ENCODE data around the gene ALK.

Gene ALK

DNA sequence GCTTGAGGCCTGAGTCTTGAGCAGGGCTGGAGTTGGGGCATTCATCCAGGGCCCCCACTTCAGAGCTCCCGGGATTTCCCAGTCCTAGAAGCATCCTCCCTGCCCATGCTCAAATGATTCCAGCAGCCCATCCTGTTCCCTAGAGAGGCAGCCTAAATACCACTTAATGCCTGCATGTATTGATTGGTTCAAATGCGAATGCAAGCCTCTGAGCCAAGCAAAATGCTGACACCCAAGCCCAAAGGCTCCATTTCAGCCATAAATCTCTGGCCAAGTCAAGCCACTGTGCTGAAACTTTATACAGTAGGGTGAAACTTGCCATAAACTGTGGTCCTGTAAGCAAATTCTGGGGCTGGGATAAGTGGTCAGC is 526.4 kb downstream of the ALK start:
- CTCF ChIA-PET, result no interaction called here
- no peak for DNase-seq (ENCODE audit: extremely low spot score)
- TF ChIP-seq, protein P1, sequence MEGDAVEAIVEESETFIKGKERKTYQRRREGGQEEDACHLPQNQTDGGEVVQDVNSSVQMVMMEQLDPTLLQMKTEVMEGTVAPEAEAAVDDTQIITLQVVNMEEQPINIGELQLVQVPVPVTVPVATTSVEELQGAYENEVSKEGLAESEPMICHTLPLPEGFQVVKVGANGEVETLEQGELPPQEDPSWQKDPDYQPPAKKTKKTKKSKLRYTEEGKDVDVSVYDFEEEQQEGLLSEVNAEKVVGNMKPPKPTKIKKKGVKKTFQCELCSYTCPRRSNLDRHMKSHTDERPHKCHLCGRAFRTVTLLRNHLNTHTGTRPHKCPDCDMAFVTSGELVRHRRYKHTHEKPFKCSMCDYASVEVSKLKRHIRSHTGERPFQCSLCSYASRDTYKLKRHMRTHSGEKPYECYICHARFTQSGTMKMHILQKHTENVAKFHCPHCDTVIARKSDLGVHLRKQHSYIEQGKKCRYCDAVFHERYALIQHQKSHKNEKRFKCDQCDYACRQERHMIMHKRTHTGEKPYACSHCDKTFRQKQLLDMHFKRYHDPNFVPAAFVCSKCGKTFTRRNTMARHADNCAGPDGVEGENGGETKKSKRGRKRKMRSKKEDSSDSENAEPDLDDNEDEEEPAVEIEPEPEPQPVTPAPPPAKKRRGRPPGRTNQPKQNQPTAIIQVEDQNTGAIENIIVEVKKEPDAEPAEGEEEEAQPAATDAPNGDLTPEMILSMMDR (IDR thresholded peaks at IDR 0.05; ENCODE audit: control extremely low read depth, extremely low read depth, low read depth, missing control alignments), result no peak
- POLR2A ChIA-PET, result no interaction called here

DNA sequence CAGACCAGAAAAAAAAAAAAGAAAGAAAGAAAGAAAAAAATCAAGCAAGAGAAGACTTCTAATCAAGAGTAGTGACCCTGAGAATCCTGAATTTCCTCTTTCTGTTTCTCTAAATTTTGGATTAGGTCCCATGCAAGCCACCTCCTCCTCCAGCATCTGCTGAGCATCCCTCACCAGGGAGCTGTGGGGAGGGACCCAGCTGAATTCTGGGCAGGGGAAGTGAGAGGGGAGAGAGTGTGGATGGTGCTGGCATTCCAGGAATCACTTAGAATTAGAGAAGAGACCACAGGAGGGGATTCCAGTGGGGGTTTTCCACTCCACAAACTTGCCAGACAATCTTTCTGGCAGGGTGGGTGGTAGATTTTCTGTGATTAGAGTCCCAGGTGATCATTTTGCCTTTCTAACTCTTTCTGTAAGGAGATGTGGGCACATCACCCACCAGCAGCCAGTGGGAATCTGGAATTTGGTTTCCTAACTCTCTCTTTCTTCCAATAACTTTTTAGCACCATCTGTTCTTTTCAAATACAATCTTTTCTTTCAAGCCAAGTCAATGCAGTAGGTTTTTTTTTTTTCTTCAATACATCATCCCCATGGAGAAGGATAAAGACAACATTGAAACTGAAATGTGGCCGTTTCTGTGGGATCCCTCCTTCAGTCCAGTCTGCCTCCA is 526.9 kb downstream of the ALK start:
- TF ChIP-seq, protein P1 (IDR thresholded peaks at IDR 0.05; ENCODE audit: control extremely low read depth, extremely low read depth, low read depth, missing control alignments), result no peak
- ChIA-PET CTCF (no interaction called here), POLR2A (no interaction called here)
- no peak for DNase-seq (ENCODE audit: extremely low spot score)

DNA sequence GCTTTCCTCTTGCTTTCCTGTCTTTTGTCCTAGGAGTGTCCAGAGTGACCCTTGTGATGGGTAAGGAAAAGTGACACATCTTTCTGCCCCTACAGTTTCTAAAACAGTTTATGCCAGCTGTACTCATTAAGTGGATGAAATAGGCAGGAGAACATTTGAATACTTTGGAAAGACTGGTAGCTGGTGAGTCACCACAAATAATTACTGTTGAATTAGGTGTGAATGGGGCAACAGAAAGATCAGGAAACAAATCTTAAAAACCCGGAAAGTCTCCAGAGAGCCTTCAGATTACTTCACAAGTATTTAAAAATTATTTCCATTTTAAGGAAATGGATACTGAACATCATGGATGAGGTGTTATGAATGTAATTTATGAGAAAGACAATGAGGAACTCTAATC is 527.7 kb downstream of the ALK start:
- POLR2A ChIA-PET, result no interaction called here
- TF ChIP-seq, protein P1 (IDR thresholded peaks at IDR 0.05; ENCODE audit: control extremely low read depth, extremely low read depth, low read depth, missing control alignments), result no peak
- CTCF ChIA-PET, result no interaction called here
- DNase-seq (ENCODE audit: extremely low spot score), result no peak

- CTCF ChIA-PET, result no interaction called here
- POLR2A ChIA-PET, result no interaction called here
- DNase-seq (ENCODE audit: extremely low spot score), result no peak
- TF ChIP-seq, protein P1 (IDR thresholded peaks at IDR 0.05; ENCODE audit: control extremely low read depth, extremely low read depth, low read depth, missing control alignments), result no peak
Measured at GRCh38 chr2:29392774-29393173, 528.6 kb downstream of the ALK start.

DNA sequence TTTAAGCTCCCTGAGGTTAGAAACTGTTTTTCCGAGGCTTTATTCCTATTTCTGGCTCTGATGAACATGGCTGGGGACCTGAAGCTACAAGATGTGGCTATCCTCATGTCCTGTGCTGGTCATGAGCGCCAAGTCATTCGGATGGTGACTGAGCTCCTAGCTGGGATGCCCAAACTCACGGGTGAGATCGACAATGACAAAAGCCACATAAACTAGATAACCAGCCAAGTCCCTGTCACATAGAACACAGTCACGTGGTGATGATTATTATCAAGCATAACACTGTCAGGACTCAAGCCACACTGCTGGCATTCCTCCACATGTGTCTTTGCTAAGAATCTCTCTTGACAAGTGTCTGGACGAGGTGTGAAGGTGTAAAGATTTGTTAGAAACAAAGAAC is 531.2 kb downstream of the ALK start:
- no peak for DNase-seq (ENCODE audit: extremely low spot score)
- CTCF ChIA-PET, result interaction anchor here (1.2 kb wide), 1 partner anchor 34 kb away, joined by 3 read pairs; no protein-coding TSS in a partner anchor
- POLR2A ChIA-PET, result no interaction called here
- TF ChIP-seq, protein P1 (IDR thresholded peaks at IDR 0.05; ENCODE audit: control extremely low read depth, extremely low read depth, low read depth, missing control alignments), result no peak

DNA sequence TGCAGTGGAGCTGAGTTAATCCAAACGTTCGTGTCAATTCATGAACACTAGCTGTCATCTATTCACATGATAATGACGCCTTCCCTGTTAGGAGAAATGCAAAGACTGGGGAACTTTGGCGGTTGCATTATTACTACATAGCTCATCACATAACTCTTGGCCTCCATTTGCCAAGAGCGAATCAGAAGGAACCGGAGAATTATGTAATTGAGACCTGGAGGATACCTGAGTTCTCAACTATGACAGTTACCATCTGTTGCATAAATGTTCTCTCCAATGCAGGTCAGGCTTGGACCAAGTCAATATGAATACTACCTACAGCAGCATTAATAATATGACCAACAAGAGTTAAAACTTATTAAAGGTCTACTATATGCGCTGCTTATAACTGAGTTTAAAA is 531.7 kb downstream of the ALK start:
- ChIA-PET CTCF (interaction anchor here (1.2 kb wide), 1 partner anchor 34 kb away, joined by 3 read pairs; no protein-coding TSS in a partner anchor), POLR2A (no interaction called here)
- TF ChIP-seq, protein P1 (IDR thresholded peaks at IDR 0.05; ENCODE audit: control extremely low read depth, extremely low read depth, low read depth, missing control alignments), result no peak
- DNase-seq (ENCODE audit: extremely low spot score), result no peak

All from GM10248 (cell line).